Measurements from ENCODE around the gene ABCB11. TPM values are rescaled to one million over a fixed set of nuclear protein-coding genes. Genes with fewer than 3 reads are reported as not detected.
"Not testable (repeated sequence)": the region's sequence is repeated elsewhere in the genome, so short reads cannot be mapped to it uniquely, and the experiment has no call there.

ABCB11 gene
- polyA plus RNA-seq, 1 donor from 2014 or later: not detected

DNA sequence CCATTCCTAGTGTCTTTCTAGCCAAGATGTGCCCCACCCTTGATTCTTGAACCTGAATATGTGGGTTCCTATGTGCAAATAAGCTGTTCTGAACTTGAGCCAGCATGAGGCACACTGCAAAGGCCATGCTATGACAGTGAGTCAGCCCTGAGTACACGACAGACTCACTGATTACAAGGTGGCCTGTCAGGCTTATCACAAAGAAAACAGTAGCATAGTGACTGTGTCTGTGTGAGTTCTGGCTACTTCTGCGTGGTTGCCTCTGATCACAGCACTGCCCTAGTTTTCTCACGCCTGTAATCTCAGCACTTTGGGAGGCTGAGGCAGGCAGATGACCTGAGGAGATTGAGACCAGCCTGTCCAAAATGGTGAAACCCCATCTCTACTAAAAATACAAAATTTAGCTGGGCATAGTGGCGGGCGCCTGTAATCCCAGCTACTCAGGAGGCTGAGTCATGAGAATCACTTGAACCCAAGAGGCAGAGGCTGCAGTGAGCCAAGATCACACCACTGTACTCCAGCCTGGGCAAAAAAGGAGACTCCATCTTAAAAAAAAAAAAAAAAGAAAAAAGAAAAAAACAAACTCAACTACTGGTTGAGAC lies 18.8 kb downstream of the ABCB11 start:
- H2AFZ ChIP-seq (ENCODE audit: low read depth, low read length); H3K79me2 ChIP-seq (replicated peaks; ENCODE audit: insufficient read depth, low read length); H3K27me3 ChIP-seq (ENCODE audit: insufficient read depth, low read depth, low read length); H3K4me2 ChIP-seq (ENCODE audit: low read length); H3F3A ChIP-seq (ENCODE audit: insufficient read depth, low read length, poor library complexity, severe bottlenecking); H3K4me3 ChIP-seq (ENCODE audit: low read length); H3K27ac ChIP-seq (ENCODE audit: low read length); H4K20me1 ChIP-seq (ENCODE audit: insufficient read depth); H3K9me3 ChIP-seq (ENCODE audit: low read length); H3K9ac ChIP-seq (ENCODE audit: low read length); H3K9me2 ChIP-seq (ENCODE audit: insufficient read depth, low read length); H3K36me3 ChIP-seq (ENCODE audit: insufficient read depth, low read length): not testable (repeated sequence)

DNA sequence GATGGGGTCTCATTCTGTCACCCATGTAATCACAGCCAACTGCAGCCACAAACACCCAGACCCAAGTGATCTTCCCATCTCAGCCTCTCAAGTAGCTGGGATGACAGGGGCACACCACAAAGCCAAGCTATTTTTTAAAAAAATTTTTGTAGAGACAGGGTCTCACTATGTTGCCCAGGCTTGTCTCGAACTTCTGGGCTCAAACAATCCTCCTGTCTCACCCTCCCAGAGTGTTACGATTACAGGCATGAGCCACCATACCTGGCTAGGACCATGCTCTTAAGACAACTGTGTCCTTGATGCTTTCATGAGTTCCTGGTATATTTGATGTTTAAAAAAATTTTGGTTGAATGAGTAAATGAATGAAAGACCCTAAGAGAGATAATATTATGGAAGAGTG lies 19.4 kb downstream of the ABCB11 start:
- Histone ChIP-seq H3K36me3 (ENCODE audit: insufficient read depth, low read length) (no peaks in the 10 kb centered on the region), H3F3A (ENCODE audit: insufficient read depth, low read length, poor library complexity, severe bottlenecking) (no peaks in the 10 kb centered on the region), H3K4me2 (ENCODE audit: low read length) (no peak overlapping the region), H3K79me2 (replicated peaks; ENCODE audit: insufficient read depth, low read length) (no peaks in the 10 kb centered on the region), H3K9me3 (ENCODE audit: low read length) (no peaks in the 10 kb centered on the region), H4K20me1 (ENCODE audit: insufficient read depth) (no peaks in the 10 kb centered on the region), H3K9me2 (ENCODE audit: insufficient read depth, low read length) (no peaks in the 10 kb centered on the region), H3K9ac (ENCODE audit: low read length) (no peak overlapping the region), H3K27me3 (ENCODE audit: insufficient read depth, low read depth, low read length) (no peaks in the 10 kb centered on the region), H2AFZ (ENCODE audit: low read depth, low read length) (no peak overlapping the region), H3K4me3 (ENCODE audit: low read length) (no peak overlapping the region), H3K27ac (ENCODE audit: low read length) (no peak overlapping the region)
- TF ChIP-seq, protein P1, sequence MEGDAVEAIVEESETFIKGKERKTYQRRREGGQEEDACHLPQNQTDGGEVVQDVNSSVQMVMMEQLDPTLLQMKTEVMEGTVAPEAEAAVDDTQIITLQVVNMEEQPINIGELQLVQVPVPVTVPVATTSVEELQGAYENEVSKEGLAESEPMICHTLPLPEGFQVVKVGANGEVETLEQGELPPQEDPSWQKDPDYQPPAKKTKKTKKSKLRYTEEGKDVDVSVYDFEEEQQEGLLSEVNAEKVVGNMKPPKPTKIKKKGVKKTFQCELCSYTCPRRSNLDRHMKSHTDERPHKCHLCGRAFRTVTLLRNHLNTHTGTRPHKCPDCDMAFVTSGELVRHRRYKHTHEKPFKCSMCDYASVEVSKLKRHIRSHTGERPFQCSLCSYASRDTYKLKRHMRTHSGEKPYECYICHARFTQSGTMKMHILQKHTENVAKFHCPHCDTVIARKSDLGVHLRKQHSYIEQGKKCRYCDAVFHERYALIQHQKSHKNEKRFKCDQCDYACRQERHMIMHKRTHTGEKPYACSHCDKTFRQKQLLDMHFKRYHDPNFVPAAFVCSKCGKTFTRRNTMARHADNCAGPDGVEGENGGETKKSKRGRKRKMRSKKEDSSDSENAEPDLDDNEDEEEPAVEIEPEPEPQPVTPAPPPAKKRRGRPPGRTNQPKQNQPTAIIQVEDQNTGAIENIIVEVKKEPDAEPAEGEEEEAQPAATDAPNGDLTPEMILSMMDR (IDR thresholded peaks at IDR 0.05; ENCODE audit: poor library complexity, severe bottlenecking): no peak
- TF ChIP-seq EP300 (conservative IDR thresholded peaks at IDR 0.05; ENCODE audit: poor library complexity, severe bottlenecking) (no peak), MXI1 (conservative IDR thresholded peaks at IDR 0.05; ENCODE audit: poor library complexity, severe bottlenecking) (no peak), EZH2 (IDR thresholded peaks at IDR 0.05; ENCODE audit: borderline replicate concordance, insufficient read depth, low read length, poor library complexity, severe bottlenecking) (no peak)
- TF ChIP-seq, protein P2, sequence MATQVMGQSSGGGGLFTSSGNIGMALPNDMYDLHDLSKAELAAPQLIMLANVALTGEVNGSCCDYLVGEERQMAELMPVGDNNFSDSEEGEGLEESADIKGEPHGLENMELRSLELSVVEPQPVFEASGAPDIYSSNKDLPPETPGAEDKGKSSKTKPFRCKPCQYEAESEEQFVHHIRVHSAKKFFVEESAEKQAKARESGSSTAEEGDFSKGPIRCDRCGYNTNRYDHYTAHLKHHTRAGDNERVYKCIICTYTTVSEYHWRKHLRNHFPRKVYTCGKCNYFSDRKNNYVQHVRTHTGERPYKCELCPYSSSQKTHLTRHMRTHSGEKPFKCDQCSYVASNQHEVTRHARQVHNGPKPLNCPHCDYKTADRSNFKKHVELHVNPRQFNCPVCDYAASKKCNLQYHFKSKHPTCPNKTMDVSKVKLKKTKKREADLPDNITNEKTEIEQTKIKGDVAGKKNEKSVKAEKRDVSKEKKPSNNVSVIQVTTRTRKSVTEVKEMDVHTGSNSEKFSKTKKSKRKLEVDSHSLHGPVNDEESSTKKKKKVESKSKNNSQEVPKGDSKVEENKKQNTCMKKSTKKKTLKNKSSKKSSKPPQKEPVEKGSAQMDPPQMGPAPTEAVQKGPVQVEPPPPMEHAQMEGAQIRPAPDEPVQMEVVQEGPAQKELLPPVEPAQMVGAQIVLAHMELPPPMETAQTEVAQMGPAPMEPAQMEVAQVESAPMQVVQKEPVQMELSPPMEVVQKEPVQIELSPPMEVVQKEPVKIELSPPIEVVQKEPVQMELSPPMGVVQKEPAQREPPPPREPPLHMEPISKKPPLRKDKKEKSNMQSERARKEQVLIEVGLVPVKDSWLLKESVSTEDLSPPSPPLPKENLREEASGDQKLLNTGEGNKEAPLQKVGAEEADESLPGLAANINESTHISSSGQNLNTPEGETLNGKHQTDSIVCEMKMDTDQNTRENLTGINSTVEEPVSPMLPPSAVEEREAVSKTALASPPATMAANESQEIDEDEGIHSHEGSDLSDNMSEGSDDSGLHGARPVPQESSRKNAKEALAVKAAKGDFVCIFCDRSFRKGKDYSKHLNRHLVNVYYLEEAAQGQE (IDR thresholded peaks at IDR 0.05; ENCODE audit: borderline replicate concordance): no peak

DNA sequence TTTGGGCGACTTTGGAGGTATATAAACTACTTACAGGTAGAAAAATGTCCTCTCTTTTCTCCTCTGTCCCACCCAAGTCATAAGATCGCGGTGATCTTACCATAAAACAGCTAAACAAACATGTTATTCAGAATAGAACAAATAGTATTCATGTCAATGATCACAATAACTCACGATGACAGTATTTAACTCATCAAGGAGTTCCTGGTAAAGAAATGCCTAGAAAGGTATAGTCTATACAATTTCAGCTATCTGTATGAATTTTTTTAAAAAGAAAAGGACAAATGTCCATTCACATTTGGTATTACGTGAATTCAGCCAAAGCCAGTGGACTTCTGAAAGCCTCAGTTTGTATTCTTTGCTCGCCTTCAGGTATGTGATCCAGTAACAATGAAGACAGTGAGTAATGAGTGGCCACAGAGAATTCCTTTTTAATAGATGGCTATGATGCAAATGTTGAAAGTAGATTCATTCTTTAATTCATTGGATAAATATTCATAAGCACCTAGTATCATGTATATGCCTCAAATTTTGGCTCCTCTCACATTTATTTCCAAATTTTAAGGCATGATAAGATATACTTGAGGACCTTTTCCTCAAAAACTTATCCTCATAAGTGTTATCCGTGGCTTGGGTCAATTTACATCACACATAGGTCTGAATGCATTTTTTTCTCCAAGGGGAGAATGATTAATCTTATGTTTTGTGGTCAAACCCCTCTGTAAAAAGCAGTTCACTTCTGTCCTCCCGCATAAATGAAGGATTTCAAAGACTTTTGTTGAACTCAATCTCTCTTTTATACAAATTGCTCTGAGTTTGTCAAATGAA lies 20.3 kb downstream of the ABCB11 start:
- H3K9me3 ChIP-seq (ENCODE audit: low read length): no peaks in the 10 kb centered on the region
- no peak overlapping the region for H3K9ac ChIP-seq (ENCODE audit: low read length)
- H3K27ac ChIP-seq (ENCODE audit: low read length): no peak overlapping the region
- no peaks in the 10 kb centered on the region for H3K27me3 ChIP-seq (ENCODE audit: insufficient read depth, low read depth, low read length)
- no peak overlapping the region for H2AFZ ChIP-seq (ENCODE audit: low read depth, low read length)
- H4K20me1 ChIP-seq (ENCODE audit: insufficient read depth): no peaks in the 10 kb centered on the region
- H3K4me3 ChIP-seq (ENCODE audit: low read length): no peak overlapping the region
- H3K79me2 ChIP-seq (replicated peaks; ENCODE audit: insufficient read depth, low read length): no peaks in the 10 kb centered on the region
- H3F3A ChIP-seq (ENCODE audit: insufficient read depth, low read length, poor library complexity, severe bottlenecking): no peaks in the 10 kb centered on the region
- no peaks in the 10 kb centered on the region for H3K9me2 ChIP-seq (ENCODE audit: insufficient read depth, low read length)
- no peak overlapping the region for H3K4me2 ChIP-seq (ENCODE audit: low read length)
- no peaks in the 10 kb centered on the region for H3K36me3 ChIP-seq (ENCODE audit: insufficient read depth, low read length)
- TF ChIP-seq MXI1 (conservative IDR thresholded peaks at IDR 0.05; ENCODE audit: poor library complexity, severe bottlenecking) (no peak), RAD21 (conservative IDR thresholded peaks at IDR 0.05) (no peak), TAF1 (IDR thresholded peaks at IDR 0.05; ENCODE audit: low read depth) (no peak), SMC3 (conservative IDR thresholded peaks at IDR 0.05; ENCODE audit: poor library complexity) (no peak), POLR2AphosphoS5 (IDR thresholded peaks at IDR 0.05) (no peak), EZH2 (IDR thresholded peaks at IDR 0.05; ENCODE audit: borderline replicate concordance, insufficient read depth, low read length, poor library complexity, severe bottlenecking) (no peak)
- TF ChIP-seq, protein P1 (IDR thresholded peaks at IDR 0.05; ENCODE audit: poor library complexity, severe bottlenecking): no peak
- TF ChIP-seq, protein P2 (IDR thresholded peaks at IDR 0.05; ENCODE audit: borderline replicate concordance): no peak

Measured in neural cell (in vitro differentiated cells).